NCI-H524 (cell line): Measurements from ENCODE around the gene SMOC2.
A peak's percentile ranks its signal among the peaks of the same experiment; 100 is the strongest.

Experiments
- DNase-seq, 2 experiments: peaks; one replicate each; lab custom pipeline; 2025; lab: John Stamatoyannopoulos, UW

Gene SMOC2

GRCh38 chr6:168711049-168711640 is 270.2 kb downstream of the SMOC2 start:
- no peak for DNase-seq

- DNase-seq: no peak
Observed at GRCh38 chr6:168711666-168712300, 270.8 kb downstream of the SMOC2 start.

- DNase-seq: no peak
Observed at GRCh38 chr6:168712993-168713392, 272.0 kb downstream of the SMOC2 start.

GRCh38 chr6:168713839-168714238 is 272.9 kb downstream of the SMOC2 start:
- peak in 1 of 2 experiments; percentile 28 for DNase-seq

- no peak for DNase-seq
Observed at GRCh38 chr6:168714547-168715260, 273.7 kb downstream of the SMOC2 start.

GRCh38 chr6:168715643-168716481 is 274.9 kb downstream of the SMOC2 start:
- no peak for DNase-seq

GRCh38 chr6:168716581-168716980 is 275.6 kb downstream of the SMOC2 start:
- no peak for DNase-seq

- DNase-seq: no peak
Observed at GRCh38 chr6:168717491-168717890, 276.5 kb downstream of the SMOC2 start.
